ENCODE measurements around the gene SLC10A7. TPM values are rescaled to one million over a fixed set of nuclear protein-coding genes. Genes with fewer than 3 reads are reported as not detected.

Gene SLC10A7
- total RNA-seq, 2 donors from 2014 or later, result 28.3 to 31.9 TPM

DNA sequence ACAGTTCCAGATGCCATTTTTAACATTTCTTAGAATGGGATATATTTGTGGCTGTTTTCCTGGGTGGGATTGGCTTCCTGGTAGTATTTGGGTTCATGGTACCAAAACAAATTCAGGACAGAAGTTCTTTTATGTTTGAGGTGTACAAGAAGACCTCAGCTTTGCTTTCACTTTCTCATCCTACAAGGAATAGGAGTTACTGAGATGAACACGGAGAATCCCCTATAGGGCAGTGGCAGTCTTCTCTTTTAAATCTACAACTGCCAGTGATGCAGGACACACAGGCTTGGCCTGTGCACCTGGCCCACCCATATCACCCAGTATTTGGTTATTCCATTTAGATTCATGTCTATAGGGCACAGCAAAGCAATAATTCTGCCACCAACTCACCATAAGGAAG is 35.2 kb downstream of the SLC10A7 start:
- Mint-ChIP-seq H3K27me3 (ENCODE audit: low read depth) (no peaks in the 10 kb centered on the region), H3K4me1 (ENCODE audit: low read depth) (peaks cover 43% of the 10 kb centered on the region), H3K4me3 (peak overlapping the region in 1 of 2 donors; percentile 15), H3K36me3 (ENCODE audit: insufficient read depth in 2 of 2) (peaks cover 25 to 27% of the 10 kb centered on the region in 2 donors), H3K27ac (peak overlapping the region; percentile 27), H3K9me3 (peaks cover 3 to 14% of the 10 kb centered on the region in 2 donors)
- ATAC-seq (replicated peaks in 1 of 2) (peak; percentile 47 to 56), DNase-seq (no peak)

DNA sequence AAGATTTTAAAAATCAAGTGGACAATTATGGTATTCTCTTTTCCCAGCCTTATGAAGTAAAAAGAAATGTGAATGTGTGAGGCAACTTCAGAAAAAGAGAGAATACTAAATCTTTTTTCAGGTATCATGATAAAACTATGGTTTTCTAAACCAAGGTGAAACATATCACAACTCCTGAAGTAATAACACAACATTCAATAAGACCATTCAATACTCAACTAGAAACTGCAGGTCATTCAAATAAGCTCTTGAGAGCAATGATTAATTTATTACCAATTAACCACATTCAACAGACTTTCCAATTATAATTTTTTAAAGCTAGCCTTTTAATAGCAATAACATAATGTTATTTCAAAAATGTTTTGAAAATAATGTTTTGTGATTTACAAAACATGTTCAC is 35.8 kb downstream of the SLC10A7 start:
- peak overlapping the region; percentile 27 for H3K27ac Mint-ChIP-seq
- DNase-seq, result no peak
- H3K27me3 Mint-ChIP-seq (ENCODE audit: low read depth), result no peaks in the 10 kb centered on the region
- H3K9me3 Mint-ChIP-seq, result peaks cover 3 to 15% of the 10 kb centered on the region in 2 donors
- peaks cover 48% of the 10 kb centered on the region for H3K4me1 Mint-ChIP-seq (ENCODE audit: low read depth)
- peaks cover 25 to 28% of the 10 kb centered on the region in 2 donors for H3K36me3 Mint-ChIP-seq (ENCODE audit: insufficient read depth in 2 of 2)
- peak in 1 of 2 donors; percentile 56 for ATAC-seq (replicated peaks in 1 of 2)
- H3K4me3 Mint-ChIP-seq, result peak overlapping the region in 1 of 2 donors; percentile 18

DNA sequence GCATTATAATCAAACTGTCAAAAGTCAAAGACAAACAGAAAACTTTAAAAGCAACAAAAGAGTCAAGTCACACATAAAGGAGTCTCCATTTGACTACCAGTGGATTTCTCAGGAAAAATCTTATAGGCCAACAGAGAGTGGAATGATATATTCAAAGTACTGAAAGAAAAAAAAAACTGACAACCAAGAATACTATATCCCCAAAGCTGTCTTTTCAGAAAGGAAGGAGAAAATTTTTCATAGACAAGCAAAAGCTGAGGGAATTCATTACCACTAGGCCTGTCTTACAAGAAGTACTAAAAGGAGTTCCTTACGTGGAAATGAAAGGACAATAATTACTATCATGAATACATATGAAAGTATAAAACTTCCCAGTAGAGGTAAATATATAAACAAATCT is 39.0 kb downstream of the SLC10A7 start:
- H3K9me3 Mint-ChIP-seq, result peaks cover 3 to 17% of the 10 kb centered on the region in 2 donors
- peaks cover 23 to 34% of the 10 kb centered on the region in 2 donors for H3K36me3 Mint-ChIP-seq (ENCODE audit: insufficient read depth in 2 of 2)
- peaks cover 47% of the 10 kb centered on the region for H3K4me1 Mint-ChIP-seq (ENCODE audit: low read depth)
- H3K27ac Mint-ChIP-seq, result no peak overlapping the region
- DNase-seq (no peak), ATAC-seq (replicated peaks in 1 of 2) (no peak)
- H3K4me3 Mint-ChIP-seq, result no peak overlapping the region
- H3K27me3 Mint-ChIP-seq (ENCODE audit: low read depth), result no peaks in the 10 kb centered on the region

DNA sequence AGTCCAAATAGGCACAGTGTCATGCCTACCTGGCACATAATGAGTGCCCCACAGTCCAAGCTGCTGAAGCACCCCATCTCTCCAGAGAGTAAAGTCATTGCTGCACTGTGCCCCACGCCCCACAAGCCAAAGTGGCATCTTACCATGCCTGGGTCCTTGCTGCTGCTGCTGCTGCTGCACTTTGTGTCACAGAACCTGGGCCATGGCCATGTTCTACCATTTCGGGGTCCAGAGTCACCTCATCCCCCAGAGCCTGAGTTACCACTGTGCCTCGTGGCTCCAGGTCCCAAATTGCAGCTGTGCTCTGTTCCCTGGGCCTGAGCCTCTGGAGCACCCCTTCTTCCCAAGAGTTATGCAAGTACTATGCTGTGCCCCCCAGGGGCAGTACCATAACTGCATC is 40.5 kb downstream of the SLC10A7 start:
- ATAC-seq (replicated peaks in 1 of 2), result no peak
- peaks cover 21 to 34% of the 10 kb centered on the region in 2 donors for H3K36me3 Mint-ChIP-seq (ENCODE audit: insufficient read depth in 2 of 2)
- no peak overlapping the region for H3K4me3 Mint-ChIP-seq
- no peak for DNase-seq
- H3K27ac Mint-ChIP-seq, result no peak overlapping the region
- H3K4me1 Mint-ChIP-seq (ENCODE audit: low read depth), result peaks cover 35% of the 10 kb centered on the region
- no peaks in the 10 kb centered on the region for H3K27me3 Mint-ChIP-seq (ENCODE audit: low read depth)
- peaks cover 3 to 17% of the 10 kb centered on the region in 2 donors for H3K9me3 Mint-ChIP-seq

DNA sequence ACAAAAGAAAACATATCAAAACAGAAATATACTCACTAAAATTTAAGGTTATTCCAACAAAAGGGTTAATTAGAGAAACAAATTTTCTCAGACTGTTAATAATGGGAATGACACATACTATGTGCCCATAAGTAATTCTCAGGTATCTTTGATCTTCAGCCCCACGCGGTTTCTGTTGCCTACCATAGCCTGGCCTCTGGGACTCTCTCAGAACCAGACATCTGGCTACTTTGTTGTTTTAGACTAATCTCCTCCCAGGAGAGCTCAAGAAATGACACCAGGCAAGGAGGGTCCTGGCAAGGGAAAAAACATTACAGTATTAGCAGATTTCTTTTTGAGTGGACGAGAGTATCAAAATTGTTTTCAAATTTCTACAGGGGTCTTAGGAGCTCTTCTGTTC is 43.7 kb downstream of the SLC10A7 start:
- ATAC-seq (replicated peaks in 1 of 2), result no peak
- H3K27me3 Mint-ChIP-seq (ENCODE audit: low read depth), result no peaks in the 10 kb centered on the region
- H3K4me3 Mint-ChIP-seq, result no peak overlapping the region
- no peak overlapping the region for H3K27ac Mint-ChIP-seq
- DNase-seq, result no peak
- H3K36me3 Mint-ChIP-seq (ENCODE audit: insufficient read depth in 2 of 2), result peaks cover 10 to 21% of the 10 kb centered on the region in 2 donors
- peaks cover 21% of the 10 kb centered on the region for H3K4me1 Mint-ChIP-seq (ENCODE audit: low read depth)
- H3K9me3 Mint-ChIP-seq, result peaks cover 3 to 11% of the 10 kb centered on the region in 2 donors

DNA sequence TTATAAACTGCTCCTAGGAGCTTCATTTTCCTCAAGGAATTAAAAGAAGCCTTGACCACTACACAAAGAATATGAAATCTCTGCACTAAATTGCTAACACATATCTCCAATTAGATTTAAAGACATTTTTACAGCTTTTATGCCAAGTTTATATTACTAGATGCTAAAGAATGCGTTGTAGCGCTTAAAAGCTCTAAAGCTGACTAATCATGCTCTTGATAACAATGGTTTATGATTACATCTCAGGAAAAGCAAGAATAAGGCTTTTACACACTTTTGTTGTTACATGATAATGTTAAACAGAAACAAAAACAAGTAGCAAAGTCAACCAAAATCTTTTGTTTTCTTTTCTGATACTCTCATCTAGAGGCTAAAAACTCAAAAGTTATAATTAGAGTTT is 44.7 kb downstream of the SLC10A7 start:
- no peak overlapping the region for H3K4me3 Mint-ChIP-seq
- H3K27me3 Mint-ChIP-seq (ENCODE audit: low read depth), result no peaks in the 10 kb centered on the region
- DNase-seq (no peak), ATAC-seq (replicated peaks in 1 of 2) (no peak)
- H3K9me3 Mint-ChIP-seq, result peaks cover 2 to 8% of the 10 kb centered on the region in 2 donors
- peaks cover 5 to 11% of the 10 kb centered on the region in 2 donors for H3K36me3 Mint-ChIP-seq (ENCODE audit: insufficient read depth in 2 of 2)
- H3K27ac Mint-ChIP-seq, result no peak overlapping the region
- H3K4me1 Mint-ChIP-seq (ENCODE audit: low read depth), result peaks cover 20% of the 10 kb centered on the region

DNA sequence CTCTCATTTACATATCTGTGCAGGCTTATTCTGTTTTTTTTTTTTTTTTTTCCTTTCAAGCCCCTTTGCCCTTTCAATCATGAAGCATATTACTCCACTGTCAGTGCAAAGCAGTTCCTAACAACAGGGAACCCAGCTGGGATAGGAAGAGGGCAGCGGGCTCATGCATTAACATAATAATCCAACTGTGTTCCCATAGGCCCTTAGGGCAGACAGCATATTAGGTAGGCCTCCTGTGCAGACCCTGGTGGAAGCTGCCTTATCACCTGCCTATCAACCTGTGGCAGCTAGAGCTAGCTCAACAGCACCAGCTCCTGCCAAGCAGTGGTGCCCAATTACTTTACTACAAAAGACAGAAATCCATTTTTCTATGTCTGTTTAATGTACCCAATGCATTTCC is 49.3 kb downstream of the SLC10A7 start:
- Mint-ChIP-seq H3K36me3 (ENCODE audit: insufficient read depth in 2 of 2) (no peaks in the 10 kb centered on the region), H3K27me3 (ENCODE audit: low read depth) (no peaks in the 10 kb centered on the region), H3K27ac (no peak overlapping the region), H3K4me1 (ENCODE audit: low read depth) (peaks cover 3% of the 10 kb centered on the region), H3K4me3 (no peak overlapping the region), H3K9me3 (no peaks in the 10 kb centered on the region)
- ATAC-seq (replicated peaks in 1 of 2) (no peak), DNase-seq (no peak)

DNA sequence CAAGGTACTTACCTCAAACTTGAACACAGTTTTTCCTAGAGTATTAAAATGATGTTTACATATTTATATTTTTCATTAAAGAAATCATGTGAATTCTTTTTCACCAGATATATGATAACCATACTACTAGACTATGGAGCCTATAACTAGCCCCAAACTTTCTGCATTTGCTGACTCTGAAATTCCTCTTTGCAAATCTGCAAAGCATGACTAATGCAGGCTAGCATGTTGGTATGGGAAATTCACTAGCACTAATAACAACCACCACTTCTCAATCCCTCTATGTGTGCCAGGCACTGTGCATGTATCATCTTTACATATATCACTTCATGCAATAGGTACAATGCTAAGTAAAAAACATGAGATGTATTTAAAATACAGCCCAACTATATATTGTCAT is 51.1 kb downstream of the SLC10A7 start:
- H3K27ac Mint-ChIP-seq, result no peak overlapping the region
- H3K9me3 Mint-ChIP-seq, result no peaks in the 10 kb centered on the region
- no peak for DNase-seq
- no peaks in the 10 kb centered on the region for H3K36me3 Mint-ChIP-seq (ENCODE audit: insufficient read depth in 2 of 2)
- peaks cover 15% of the 10 kb centered on the region for H3K4me1 Mint-ChIP-seq (ENCODE audit: low read depth)
- no peak overlapping the region for H3K4me3 Mint-ChIP-seq
- ATAC-seq (replicated peaks in 1 of 2), result no peak
- no peaks in the 10 kb centered on the region for H3K27me3 Mint-ChIP-seq (ENCODE audit: low read depth)

DNA sequence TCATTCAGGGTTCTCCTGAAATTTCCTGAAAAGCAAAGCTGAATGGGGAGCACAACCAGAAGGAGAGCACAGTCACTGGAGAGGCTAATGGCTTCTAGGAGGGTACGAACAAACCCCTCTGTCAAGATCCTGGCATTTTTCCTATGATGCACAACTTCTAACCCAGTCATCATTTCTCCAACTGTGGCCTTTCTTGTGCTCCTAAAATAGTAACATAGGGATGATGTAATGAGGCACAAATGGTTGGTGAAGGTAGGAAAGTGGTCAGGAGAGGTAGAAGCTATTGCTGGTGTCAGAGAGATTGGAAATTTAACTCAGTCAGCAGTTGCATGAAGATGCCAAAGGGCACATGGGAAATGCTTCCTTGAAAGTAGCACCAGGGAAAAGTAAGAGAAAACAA is 52.7 kb downstream of the SLC10A7 start:
- DNase-seq, result no peak

DNA sequence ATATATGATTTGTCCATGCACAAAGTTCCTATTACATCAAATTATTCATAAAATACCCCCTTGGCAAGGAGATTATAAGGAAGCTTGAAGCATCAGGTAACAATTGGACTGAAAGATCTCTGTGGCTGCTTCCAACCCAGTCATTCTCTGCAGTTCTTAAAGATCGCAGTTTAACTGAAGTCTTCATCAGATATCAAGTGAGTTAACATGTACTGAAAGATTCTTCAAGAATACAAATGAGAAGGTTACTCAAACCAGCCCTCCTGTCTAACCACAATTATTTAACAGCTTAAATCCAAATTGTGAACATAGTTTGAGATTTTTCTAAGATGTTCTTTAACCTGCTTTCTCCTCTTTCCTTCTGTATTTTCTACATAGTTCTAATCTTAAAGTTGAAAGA is 56.1 kb downstream of the SLC10A7 start:
- Mint-ChIP-seq H3K27ac (peak overlapping the region; percentile 60), H3K27me3 (ENCODE audit: low read depth) (no peaks in the 10 kb centered on the region), H3K9me3 (no peaks in the 10 kb centered on the region), H3K36me3 (ENCODE audit: insufficient read depth in 2 of 2) (no peaks in the 10 kb centered on the region), H3K4me3 (no peak overlapping the region), H3K4me1 (ENCODE audit: low read depth) (peaks cover 26% of the 10 kb centered on the region)
- DNase-seq (no peak), ATAC-seq (replicated peaks in 1 of 2) (peak; percentile 45 to 51)

More for the DNA sequence above, 52.7 kb downstream of the SLC10A7 start:
- Mint-ChIP-seq H3K4me1 (ENCODE audit: low read depth) (peaks cover 26% of the 10 kb centered on the region), H3K4me3 (no peak overlapping the region), H3K36me3 (ENCODE audit: insufficient read depth in 2 of 2) (no peaks in the 10 kb centered on the region), H3K9me3 (no peaks in the 10 kb centered on the region), H3K27ac (no peak overlapping the region), H3K27me3 (ENCODE audit: low read depth) (no peaks in the 10 kb centered on the region)
- ATAC-seq (replicated peaks in 1 of 2), result no peak

DNA sequence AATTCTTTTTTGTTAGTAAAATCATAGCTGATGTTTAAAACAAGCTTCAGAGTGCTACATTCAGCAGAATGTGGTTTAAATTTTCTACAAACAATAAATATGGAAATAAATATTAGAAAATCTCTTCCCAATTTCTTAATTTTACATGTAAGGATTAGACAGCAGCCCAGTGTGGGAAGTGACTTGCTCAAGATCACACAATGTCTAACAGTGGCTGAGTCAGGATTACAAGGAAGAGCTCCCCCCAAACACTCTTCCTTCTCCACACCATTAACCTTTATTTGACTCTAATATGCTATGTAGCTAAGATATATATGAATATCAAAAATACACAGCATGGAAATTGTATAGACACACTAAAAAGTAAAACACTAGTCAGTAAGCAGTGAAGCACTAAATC is 59.5 kb downstream of the SLC10A7 start:
- peaks cover 6 to 8% of the 10 kb centered on the region in 2 donors for H3K36me3 Mint-ChIP-seq (ENCODE audit: insufficient read depth in 2 of 2)
- H3K27me3 Mint-ChIP-seq (ENCODE audit: low read depth), result no peaks in the 10 kb centered on the region
- ATAC-seq (replicated peaks in 1 of 2) (no peak), DNase-seq (no peak)
- peaks cover 52% of the 10 kb centered on the region for H3K4me1 Mint-ChIP-seq (ENCODE audit: low read depth)
- H3K9me3 Mint-ChIP-seq, result peaks cover 0 to 2% of the 10 kb centered on the region in 2 donors
- H3K4me3 Mint-ChIP-seq, result no peak overlapping the region
- no peak overlapping the region for H3K27ac Mint-ChIP-seq

DNA sequence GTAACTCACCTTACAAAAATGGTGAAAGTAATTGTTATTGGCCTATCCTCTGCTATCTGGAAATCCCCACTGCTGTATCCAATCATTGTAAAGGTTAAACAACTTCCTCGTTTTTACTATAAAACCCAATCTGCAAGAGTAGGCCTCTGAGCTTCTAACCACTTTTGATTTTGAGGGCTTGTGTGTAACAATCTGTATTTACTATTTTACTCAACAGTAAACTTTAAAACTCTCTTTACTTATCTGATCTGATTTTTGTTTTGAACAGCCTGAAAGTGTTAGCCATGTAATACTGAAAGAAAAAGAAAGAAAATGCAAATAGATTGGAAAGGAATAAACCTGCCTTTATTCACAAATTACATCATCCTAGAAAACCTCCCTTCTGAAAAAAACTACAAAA is 63.1 kb downstream of the SLC10A7 start:
- peak; percentile 98 for ATAC-seq (replicated peaks in 1 of 2)
- no peaks in the 10 kb centered on the region for H3K27me3 Mint-ChIP-seq (ENCODE audit: low read depth)
- H3K9me3 Mint-ChIP-seq, result peaks cover 0 to 2% of the 10 kb centered on the region in 2 donors
- DNase-seq, result peak; percentile 8 to 26
- peak overlapping the region; percentile 95 for H3K27ac Mint-ChIP-seq
- H3K4me1 Mint-ChIP-seq (ENCODE audit: low read depth), result peaks cover 38% of the 10 kb centered on the region
- H3K4me3 Mint-ChIP-seq, result peak overlapping the region; percentile 79 to 81
- H3K36me3 Mint-ChIP-seq (ENCODE audit: insufficient read depth in 2 of 2), result peaks cover 7 to 10% of the 10 kb centered on the region in 2 donors

DNA sequence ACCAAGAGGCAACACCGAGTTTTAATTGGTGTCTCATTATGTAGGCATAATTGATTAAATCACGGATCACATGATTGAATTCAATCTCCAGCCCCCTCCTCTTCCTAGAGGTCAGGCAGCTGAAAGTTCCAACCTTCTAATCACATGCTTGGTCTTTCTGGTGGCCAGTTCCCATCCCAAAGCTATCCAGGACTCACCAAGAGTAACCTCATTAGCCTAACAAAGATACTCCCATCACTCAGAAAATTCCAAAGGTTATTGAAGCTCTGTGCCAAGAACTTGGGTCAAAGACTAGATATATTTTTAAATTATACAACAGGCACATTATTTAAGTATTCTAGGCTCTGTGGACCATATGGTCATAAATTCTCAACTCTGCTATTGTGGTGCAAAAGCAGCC is 65.1 kb downstream of the SLC10A7 start:
- no peak for DNase-seq
- Mint-ChIP-seq H3K27ac (no peak overlapping the region), H3K4me3 (no peak overlapping the region), H3K9me3 (peaks cover 0 to 2% of the 10 kb centered on the region in 2 donors), H3K4me1 (ENCODE audit: low read depth) (peaks cover 43% of the 10 kb centered on the region), H3K36me3 (ENCODE audit: insufficient read depth in 2 of 2) (peaks cover 9 to 10% of the 10 kb centered on the region in 2 donors), H3K27me3 (ENCODE audit: low read depth) (no peaks in the 10 kb centered on the region)
- no peak for ATAC-seq (replicated peaks in 1 of 2)

DNA sequence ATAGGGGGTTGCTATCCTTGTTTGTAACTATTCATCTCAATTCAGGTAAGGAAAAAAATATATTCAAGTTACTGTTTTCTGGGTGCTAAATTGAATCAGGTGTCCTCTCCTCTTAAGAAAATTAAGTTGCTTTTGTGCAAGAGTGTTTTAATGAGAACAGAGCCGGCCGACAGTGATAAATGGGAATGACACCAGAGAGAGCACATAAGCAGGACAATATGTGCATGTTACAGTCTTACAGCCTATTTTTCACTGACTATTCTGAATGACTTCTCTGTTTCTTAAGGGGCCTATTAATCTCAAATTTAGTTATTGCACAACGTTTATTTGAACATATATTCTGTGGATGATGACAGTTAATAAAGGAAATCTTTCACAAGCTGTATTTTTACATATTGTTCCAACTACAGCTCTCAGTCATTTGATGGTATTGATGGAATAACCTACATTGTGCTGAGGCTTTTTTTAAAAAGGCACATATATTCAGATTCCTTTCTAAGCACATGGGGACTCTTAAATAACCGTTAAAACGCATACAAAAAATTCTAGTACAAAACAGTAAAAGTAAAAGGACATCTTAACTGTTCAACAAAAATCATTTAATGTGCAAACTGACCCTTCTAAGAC is 68.4 kb downstream of the SLC10A7 start:
- no peak overlapping the region for H3K27ac Mint-ChIP-seq

More for the DNA sequence above, 68.4 kb downstream of the SLC10A7 start:
- ATAC-seq (replicated peaks in 1 of 2), result no peak
- H3K4me1 Mint-ChIP-seq (ENCODE audit: low read depth), result peaks cover 53% of the 10 kb centered on the region
- H3K36me3 Mint-ChIP-seq (ENCODE audit: insufficient read depth in 2 of 2), result peaks cover 7 to 19% of the 10 kb centered on the region in 2 donors
- DNase-seq, result no peak
- H3K27me3 Mint-ChIP-seq (ENCODE audit: low read depth), result no peaks in the 10 kb centered on the region
- no peak overlapping the region for H3K4me3 Mint-ChIP-seq
- peaks cover 5 to 6% of the 10 kb centered on the region in 2 donors for H3K9me3 Mint-ChIP-seq
